ENCODE data around the gene ZNF79. TPM values are rescaled to one million over a fixed set of nuclear protein-coding genes. Genes with fewer than 3 reads are reported as not detected.

Gene ZNF79
- total RNA-seq, 1 donor from 2014 or later = 6.2 TPM

DNA sequence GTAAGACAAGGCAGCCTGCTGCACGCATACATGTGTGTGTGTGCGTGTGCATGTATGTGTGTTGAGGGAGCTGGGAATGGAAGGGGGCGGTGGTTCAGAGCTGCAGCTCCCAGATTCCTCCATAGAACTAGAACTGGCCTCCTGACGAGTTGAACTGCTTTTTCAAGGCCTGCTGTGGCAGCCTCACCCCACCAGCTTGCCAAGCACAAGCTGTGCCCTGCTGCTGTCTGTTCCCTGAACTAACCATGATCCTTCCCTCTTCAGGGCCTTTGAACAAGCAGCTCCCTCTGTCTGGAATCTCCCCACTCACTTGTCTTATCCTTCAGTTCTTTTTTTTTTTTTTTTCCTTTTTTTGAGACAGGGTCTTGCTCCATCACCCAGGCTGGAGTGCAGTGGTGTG lies 49.8 kb downstream of the ZNF79 start:
- peak overlapping the region; percentile 84 for H3K27ac ChIP-seq (replicated peaks)
- H3K36me3 ChIP-seq = peaks cover 65% of the 10 kb centered on the region

DNA sequence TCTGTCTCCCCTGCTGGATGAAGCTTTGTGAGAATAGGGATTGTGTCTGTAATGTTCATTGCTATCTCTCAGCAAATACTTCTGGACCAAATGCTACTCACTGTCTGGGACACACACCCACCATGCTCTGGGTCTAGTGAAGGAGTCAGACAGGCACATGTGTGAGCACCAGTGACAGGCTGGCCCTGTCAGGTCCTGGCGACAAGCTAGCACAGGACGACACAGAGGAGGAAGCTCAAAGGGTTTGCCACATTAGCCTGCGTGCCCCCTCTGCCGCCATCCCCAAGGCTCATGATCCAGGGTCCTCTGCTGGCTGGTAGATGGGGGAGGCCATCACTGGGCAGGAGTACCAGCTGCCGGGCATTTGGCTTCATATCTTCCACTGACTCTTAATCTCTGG lies 50.4 kb downstream of the ZNF79 start:
- H3K36me3 ChIP-seq = peaks cover 65% of the 10 kb centered on the region
- H3K4me1 ChIP-seq = peaks cover 18% of the 10 kb centered on the region
- intact Hi-C loops (cut with micrococcal nuclease) = no loop called here
- H3K9me3 ChIP-seq (replicated peaks) = no peaks in the 10 kb centered on the region
- TF ChIP-seq, protein P1, sequence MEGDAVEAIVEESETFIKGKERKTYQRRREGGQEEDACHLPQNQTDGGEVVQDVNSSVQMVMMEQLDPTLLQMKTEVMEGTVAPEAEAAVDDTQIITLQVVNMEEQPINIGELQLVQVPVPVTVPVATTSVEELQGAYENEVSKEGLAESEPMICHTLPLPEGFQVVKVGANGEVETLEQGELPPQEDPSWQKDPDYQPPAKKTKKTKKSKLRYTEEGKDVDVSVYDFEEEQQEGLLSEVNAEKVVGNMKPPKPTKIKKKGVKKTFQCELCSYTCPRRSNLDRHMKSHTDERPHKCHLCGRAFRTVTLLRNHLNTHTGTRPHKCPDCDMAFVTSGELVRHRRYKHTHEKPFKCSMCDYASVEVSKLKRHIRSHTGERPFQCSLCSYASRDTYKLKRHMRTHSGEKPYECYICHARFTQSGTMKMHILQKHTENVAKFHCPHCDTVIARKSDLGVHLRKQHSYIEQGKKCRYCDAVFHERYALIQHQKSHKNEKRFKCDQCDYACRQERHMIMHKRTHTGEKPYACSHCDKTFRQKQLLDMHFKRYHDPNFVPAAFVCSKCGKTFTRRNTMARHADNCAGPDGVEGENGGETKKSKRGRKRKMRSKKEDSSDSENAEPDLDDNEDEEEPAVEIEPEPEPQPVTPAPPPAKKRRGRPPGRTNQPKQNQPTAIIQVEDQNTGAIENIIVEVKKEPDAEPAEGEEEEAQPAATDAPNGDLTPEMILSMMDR (IDR thresholded peaks at IDR 0.05; ENCODE audit: borderline replicate concordance) = no peak
- no peaks in the 10 kb centered on the region for H3K27me3 ChIP-seq (ENCODE audit: low read depth)
- peak overlapping the region; percentile 84 for H3K27ac ChIP-seq (replicated peaks)
- no peak for DNase-seq
- H3K4me3 ChIP-seq = no peak overlapping the region

More for the DNA sequence above, 49.8 kb downstream of the ZNF79 start:
- TF ChIP-seq, protein P1 (IDR thresholded peaks at IDR 0.05; ENCODE audit: borderline replicate concordance) = no peak
- intact Hi-C loops (cut with micrococcal nuclease) = no loop called here
- Histone ChIP-seq H3K4me3 (no peak overlapping the region), H3K9me3 (replicated peaks) (no peaks in the 10 kb centered on the region), H3K4me1 (peaks cover 18% of the 10 kb centered on the region), H3K27me3 (ENCODE audit: low read depth) (no peaks in the 10 kb centered on the region)
- DNase-seq = no peak

DNA sequence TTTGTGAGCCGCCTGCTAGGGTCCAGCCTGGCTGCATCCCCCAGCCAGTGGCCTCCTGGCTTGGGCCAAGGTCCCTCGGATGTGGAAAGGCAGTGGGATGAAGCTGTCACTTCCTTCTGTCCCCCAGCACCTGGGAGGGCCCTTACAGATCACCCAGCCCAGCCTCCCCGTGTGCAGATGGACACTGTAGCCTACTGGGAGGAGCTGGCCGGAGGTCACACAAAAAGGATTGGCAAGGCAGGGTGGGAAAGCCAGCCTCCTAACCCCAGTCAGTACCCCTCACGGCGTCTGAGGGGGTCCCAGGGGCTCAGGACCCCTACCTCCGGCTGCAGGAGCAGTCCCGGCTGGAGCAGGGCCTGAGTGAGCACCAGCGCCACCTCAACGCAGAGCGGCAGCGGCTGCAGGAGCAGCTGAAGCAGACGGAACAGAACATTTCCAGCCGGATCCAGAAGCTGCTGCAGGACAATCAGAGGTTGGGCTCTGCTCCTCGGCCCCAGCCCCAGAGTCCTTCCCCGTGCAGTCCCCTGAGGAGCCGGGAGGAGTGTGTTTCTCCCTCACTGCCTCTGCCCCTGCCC lies 55.4 kb downstream of the ZNF79 start:
- peaks cover 89% of the 10 kb centered on the region for H3K36me3 ChIP-seq
- TF ChIP-seq, protein P1 (IDR thresholded peaks at IDR 0.05; ENCODE audit: borderline replicate concordance) = no peak
- no peaks in the 10 kb centered on the region for H3K9me3 ChIP-seq (replicated peaks)
- DNase-seq = no peak
- intact Hi-C loops (cut with micrococcal nuclease) = no loop called here
- peaks cover 2% of the 10 kb centered on the region for H3K4me1 ChIP-seq
- no peak overlapping the region for H3K4me3 ChIP-seq
- no peaks in the 10 kb centered on the region for H3K27me3 ChIP-seq (ENCODE audit: low read depth)
- H3K27ac ChIP-seq (replicated peaks) = no peak overlapping the region

DNA sequence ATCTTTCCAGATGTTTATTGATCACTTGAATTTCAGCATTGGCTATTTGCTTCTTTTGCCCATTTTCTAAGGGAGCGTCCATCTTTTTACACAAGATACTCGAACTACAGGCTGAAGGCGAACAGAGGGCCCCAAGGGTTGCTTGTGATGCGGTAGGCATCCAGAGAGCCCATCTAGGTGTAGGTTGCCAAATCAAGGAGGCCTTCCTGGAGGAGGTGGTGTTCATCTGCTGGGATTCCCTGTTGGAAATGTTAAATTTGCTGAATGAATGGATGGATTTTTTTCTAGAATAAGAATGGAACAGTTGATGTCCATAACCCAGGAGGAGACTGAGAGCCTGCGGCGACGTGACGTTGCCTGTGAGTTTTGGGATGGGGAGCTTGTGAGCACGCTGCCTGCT lies 58.5 kb downstream of the ZNF79 start:
- DNase-seq = no peak
- intact Hi-C loops (cut with micrococcal nuclease) = no loop called here
- H3K27ac ChIP-seq (replicated peaks) = no peak overlapping the region
- H3K27me3 ChIP-seq (ENCODE audit: low read depth) = no peaks in the 10 kb centered on the region
- H3K4me3 ChIP-seq = no peak overlapping the region
- peaks cover 94% of the 10 kb centered on the region for H3K36me3 ChIP-seq
- TF ChIP-seq, protein P1 (IDR thresholded peaks at IDR 0.05; ENCODE audit: borderline replicate concordance) = no peak
- H3K9me3 ChIP-seq (replicated peaks) = no peaks in the 10 kb centered on the region
- no peaks in the 10 kb centered on the region for H3K4me1 ChIP-seq

DNA sequence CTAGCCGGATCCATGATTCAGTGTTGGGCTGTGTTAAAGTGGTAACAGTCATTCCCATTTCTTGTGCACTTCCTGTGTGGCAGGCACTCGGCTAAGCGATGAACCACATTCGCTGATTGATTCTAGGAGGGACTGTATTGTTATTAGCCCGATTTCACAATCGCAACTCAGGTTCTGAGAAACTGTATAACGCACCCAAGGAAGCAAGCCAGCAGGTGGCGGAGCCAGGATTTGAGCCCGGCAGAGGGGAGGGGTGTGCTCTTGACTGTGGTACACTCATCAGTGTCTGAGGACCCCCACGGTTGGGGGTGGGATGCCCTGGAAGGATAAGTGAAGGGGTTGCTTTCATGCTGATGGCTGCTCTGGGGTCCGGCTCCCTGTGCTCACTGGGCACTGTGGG lies 61.8 kb downstream of the ZNF79 start:
- Histone ChIP-seq H3K36me3 (peaks cover 97% of the 10 kb centered on the region), H3K4me1 (no peaks in the 10 kb centered on the region), H3K27ac (replicated peaks) (no peak overlapping the region), H3K27me3 (ENCODE audit: low read depth) (no peaks in the 10 kb centered on the region), H3K4me3 (no peak overlapping the region), H3K9me3 (replicated peaks) (no peaks in the 10 kb centered on the region)
- DNase-seq = no peak
- intact Hi-C loops (cut with micrococcal nuclease) = no loop called here
- TF ChIP-seq, protein P1 (IDR thresholded peaks at IDR 0.05; ENCODE audit: borderline replicate concordance) = no peak

Data from left ventricle myocardium inferior (tissue), 1 donor.